Bone marrow (tissue), 2 donors: ENCODE data around the gene ORAI3.
A peak's percentile ranks its signal among the peaks of the same experiment; 100 is the strongest.

Experiments
- DNase-seq, 2 donors: peaks; one replicate each; lab custom pipeline; 2025; lab: John Stamatoyannopoulos, UW

The ORAI3 gene

GRCh38 chr16:30971298-30971697 is 22.4 kb downstream of the ORAI3 start:
- no peak for DNase-seq

GRCh38 chr16:30972872-30973271 is 24.0 kb downstream of the ORAI3 start:
- no peak for DNase-seq

DNA sequence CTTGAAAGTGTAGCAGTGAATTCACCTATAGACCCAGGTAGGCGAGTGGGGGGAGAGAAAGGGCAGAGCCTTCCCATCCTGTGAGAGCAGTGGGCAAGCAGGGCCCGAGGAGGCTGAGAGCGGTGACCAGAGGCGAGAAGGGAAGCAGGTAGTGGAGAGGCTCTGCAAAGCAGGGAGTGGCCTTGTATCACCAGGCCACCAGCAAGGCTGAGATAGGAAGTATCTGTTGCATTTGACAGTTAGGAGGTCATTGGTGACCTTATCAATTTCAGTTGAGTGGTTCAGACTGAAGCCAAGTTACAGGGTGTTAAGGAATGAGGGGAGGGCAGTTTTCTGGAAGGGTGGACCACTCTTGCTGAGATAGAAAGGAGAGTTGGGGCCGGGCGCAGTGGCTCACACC is 25.5 kb downstream of the ORAI3 start:
- no peak for DNase-seq

- no peak for DNase-seq
Measured at GRCh38 chr16:30976486-30976885, 27.6 kb downstream of the ORAI3 start.

- no peak for DNase-seq
Measured at GRCh38 chr16:30977502-30977901, 28.6 kb downstream of the ORAI3 start.

- DNase-seq, result no peak
Measured at GRCh38 chr16:30979170-30980022, 30.5 kb downstream of the ORAI3 start.

DNA sequence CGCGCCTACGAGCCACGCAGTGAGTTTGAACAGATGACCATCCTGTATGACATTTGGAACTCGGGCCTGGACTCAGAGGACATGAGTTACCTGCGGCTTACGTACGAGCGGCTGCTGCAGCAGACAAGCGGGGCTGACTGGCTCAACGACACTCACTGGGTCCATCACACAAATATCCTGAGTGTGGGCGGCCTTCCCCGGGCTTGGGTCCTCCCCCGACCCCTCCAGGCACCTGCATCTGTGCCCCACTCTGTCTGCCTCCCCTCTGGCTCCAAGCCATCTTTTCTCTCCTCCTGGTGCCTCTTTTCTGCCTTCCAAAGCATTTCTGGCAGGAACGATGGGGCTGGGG is 31.1 kb downstream of the ORAI3 start:
- DNase-seq, result no peak

- DNase-seq, result no peak
Measured at GRCh38 chr16:30980434-30980833, 31.6 kb downstream of the ORAI3 start.

- DNase-seq, result no peak
Measured at GRCh38 chr16:30980959-30981358, 32.1 kb downstream of the ORAI3 start.

GRCh38 chr16:30982548-30983288 is 33.9 kb downstream of the ORAI3 start:
- DNase-seq, result no peak

DNA sequence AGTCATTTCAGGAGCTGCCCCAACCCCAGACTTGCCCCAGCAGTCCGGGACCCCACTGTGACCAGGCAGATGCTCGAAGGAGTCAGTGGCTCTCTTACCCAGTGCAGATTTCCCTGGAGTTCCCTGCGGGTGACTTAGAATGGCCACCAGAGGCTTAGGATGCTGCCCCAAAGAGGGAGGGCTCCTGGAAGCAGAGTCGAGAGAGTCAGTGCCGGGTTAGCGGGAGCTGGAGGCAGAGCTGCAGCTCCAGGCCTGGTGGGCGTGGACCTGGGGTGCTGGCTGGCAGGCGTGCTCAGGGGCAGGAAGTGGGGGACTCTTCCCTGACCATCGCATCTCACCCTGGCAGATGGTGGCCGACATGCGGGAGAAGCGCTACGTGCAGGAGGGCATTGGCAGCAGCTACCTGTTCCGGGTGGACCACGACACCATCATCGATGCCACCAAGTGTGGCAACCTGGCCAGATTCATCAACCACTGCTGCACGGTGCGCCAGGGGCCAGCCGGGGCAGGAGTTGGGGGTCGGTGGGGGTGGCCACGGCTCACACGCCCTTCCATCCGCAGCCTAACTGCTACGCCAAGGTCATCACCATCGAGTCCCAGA is 34.5 kb downstream of the ORAI3 start:
- DNase-seq, result no peak

DNA sequence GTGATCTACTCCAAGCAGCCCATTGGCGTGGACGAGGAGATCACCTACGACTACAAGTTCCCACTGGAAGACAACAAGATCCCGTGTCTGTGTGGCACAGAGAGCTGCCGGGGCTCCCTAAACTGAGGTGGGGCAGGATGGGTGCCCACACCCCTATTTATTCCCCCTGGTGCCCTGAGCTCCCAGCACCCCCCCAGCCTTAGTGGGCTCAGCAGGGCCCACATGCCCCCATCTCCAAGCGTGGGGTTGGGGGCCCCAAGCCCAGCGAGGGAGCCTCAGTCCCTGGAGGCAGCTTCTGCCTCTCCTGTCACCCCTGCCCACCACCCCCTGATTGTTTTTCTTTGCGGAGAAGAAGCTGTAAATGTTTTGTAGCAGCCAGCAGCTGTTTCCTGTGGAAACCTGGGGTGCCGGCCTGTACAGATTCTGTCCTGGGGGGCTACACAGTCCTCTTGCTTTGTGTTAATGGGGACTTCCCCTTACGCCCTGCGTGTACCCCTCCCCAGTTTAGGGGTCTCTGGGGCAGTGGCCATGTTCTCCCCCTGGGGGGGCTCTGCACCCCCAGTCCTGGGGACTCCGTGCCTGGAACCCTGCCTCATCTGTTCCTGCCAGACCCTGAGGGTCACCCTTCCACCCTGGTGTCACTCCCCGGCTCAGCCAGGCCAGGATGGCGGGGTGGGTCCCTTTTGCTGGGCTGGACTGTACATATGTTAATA is 35.2 kb downstream of the ORAI3 start:
- DNase-seq, result no peak

- DNase-seq, result peak; percentile 66 to 69
Measured at GRCh38 chr16:30984669-30985400, 36.0 kb downstream of the ORAI3 start, which contains the start of gene HSD3B7. HSD3B7 (plus strand) TSS chr16:30985207; CDS start chr16:30985659, 452 bp downstream.

DNA sequence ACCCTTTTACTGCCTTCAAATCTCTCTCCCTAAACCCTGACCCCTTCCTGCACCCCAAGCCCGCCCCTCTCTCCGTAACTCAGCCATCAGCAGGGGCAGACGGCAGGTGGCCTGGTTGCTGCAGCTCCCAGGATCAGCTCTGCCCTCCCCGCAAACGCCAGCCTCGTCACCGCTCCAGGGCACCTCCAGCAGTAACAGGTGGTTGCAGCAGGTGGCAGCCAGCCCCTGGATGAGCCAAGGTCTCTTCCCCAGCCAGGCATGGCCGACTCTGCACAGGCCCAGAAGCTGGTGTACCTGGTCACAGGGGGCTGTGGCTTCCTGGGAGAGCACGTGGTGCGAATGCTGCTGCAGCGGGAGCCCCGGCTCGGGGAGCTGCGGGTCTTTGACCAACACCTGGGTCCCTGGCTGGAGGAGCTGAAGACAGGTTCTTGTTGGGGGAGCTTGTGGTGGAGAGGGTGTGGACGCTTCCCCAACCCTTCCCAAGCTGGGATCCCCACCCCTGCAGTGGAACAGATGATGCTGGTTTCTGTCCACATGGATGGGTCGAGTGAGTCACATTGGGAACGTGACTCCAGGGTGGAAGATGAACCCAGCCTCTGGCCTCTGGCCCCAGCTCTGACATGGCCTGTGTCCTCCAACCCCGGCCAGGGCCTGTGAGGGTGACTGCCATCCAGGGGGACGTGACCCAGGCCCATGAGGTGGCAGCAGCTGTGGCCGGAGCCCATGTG is 36.7 kb downstream of the ORAI3 start:
- no peak for DNase-seq

GRCh38 chr16:30986129-30986991 is 37.5 kb downstream of the ORAI3 start:
- DNase-seq, result no peak

GRCh38 chr16:30987581-30988190 is 38.8 kb downstream of the ORAI3 start:
- DNase-seq, result no peak

- DNase-seq, result no peak
Measured at GRCh38 chr16:30989469-30990047, 40.7 kb downstream of the ORAI3 start.

DNA sequence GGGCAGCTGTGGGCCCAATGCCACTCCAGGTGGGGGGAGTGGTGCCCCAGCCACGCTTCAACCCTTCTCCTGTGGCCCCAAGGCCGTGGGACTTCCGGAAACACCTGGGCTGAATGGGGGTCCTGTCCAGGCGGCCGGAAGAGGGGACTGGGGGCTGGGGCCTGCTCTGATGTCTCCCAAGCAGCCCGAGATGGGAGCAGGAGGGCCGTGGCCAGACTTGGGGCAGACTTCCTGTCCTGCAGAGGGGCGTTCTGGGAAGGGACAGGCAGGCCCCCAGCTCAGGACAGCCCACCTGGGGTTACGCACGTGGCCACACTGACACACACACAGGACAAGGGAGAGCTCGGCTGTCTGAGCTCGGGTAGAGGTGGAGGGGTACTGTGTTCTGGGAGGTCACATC is 41.2 kb downstream of the ORAI3 start:
- DNase-seq, result no peak

DNA sequence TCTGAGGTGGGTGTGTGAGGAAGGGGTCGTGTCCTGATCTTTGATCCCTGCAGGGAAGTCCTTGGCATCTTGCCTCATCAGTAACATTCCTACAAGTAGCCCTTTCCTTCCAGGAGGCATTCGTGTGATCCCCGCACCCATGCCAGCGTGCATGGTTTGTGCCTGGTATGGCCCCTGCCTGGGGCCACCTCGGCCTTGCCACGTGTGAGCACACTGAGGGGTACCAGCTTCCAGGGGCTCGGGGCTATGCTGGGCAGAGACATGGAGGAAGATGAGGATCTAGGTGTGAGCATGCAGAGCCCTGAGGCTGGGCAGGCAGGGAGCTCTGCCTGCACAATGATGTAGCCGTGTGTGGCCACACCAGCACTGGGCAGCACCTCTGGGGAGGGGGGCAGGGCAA is 42.2 kb downstream of the ORAI3 start:
- DNase-seq, result no peak
